B cell (primary cell): ENCODE results near the gene DYDC1. TPM values are rescaled to one million over a fixed set of nuclear protein-coding genes. Genes with fewer than 3 reads are reported as not detected.

Experiments
- ATAC-seq: fragments of 200-7000 bp; cut with Tn5 transposase; one replicate; pipeline ENCODE4 v1.10.0; 2021; ENCODE audit warnings: low read depth, mild to moderate bottlenecking, moderate number of reproducible peaks, moderate library complexity
- CTCF ChIA-PET: fragments of 350-600 bp; sonication (Branson Sonifier 250); formaldehyde crosslinking; loops from one replicate; lab custom pipeline; 2021; ENCODE audit warnings: antibody characterized with exemption, inconsistent platforms; lab: Charles Lee
- POLR2A ChIA-PET: fragments of 350-600 bp; sonication (Branson Sonifier 250); formaldehyde crosslinking; loops from one replicate; lab custom pipeline; 2021; ENCODE audit warnings: antibody characterized with exemption; lab: Charles Lee
- DNase-seq: peaks from one replicate; pipeline ENCODE4 v3.0.0; 2013
- H2AFZ ChIP-seq: 2 replicates; pipeline ENCODE4 v1.6.1; 2012; ENCODE audit warnings: mild to moderate bottlenecking, low read depth, low read length; ENCODE audit not compliant: insufficient read depth, poor library complexity, severe bottlenecking
- H3K27ac ChIP-seq, 2 donors: 1 replicate in 1 of 2; 2 replicates in 1 of 2; pipeline ENCODE4 v1.5.1; 2012 to 2013; ENCODE audit warnings: low read length in 2 of 2, mild to moderate bottlenecking in 2 of 2, moderate library complexity in 1 of 2
- H3K27me3 ChIP-seq, 4 experiments: fragments of 200-600 bp in 1 of 4; sonication (generic) in 1 of 4; replicated peaks in 1 of 4; 1 replicate in 2 of 4; 2 replicates in 2 of 4; pipeline versions ENCODE4 v1.6.1 to v1.7.0; 2013 to 2016; ENCODE audit warnings: low read length in 3 of 4, mild to moderate bottlenecking in 2 of 4, mixed read lengths in 1 of 4, moderate library complexity in 1 of 4; ENCODE audit not compliant: insufficient read depth in 4 of 4, control insufficient read depth in 3 of 4; ENCODE audit errors: control extremely low read depth in 1 of 4
- H3K36me3 ChIP-seq, 2 experiments: replicated peaks in 1 of 2; 1 replicate in 1 of 2; 2 replicates in 1 of 2; pipeline versions ENCODE4 v1.6.1 to v1.7.1; 2013; ENCODE audit warnings: low read length in 1 of 2; ENCODE audit not compliant: insufficient read depth in 2 of 2, control insufficient read depth in 1 of 2; ENCODE audit errors: control extremely low read depth in 1 of 2, extremely low read depth in 1 of 2
- H3K4me1 ChIP-seq, 2 donors: fragments of 200-600 bp in 1 of 2; sonication (generic) in 1 of 2; 1 replicate in 1 of 2; 2 replicates in 1 of 2; pipeline versions ENCODE4 v1.5.1 to v1.6.1; 2013 to 2017; ENCODE audit warnings: low read length in 2 of 2; ENCODE audit not compliant: control insufficient read depth in 2 of 2, insufficient read depth in 2 of 2
- H3K4me2 ChIP-seq: replicated peaks from 2 replicates; pipeline ENCODE3; 2012; ENCODE audit warnings: mild to moderate bottlenecking, low read depth, low read length; ENCODE audit not compliant: poor library complexity, severe bottlenecking
- H3K4me3 ChIP-seq, 5 experiments: fragments of 200-600 bp in 1 of 5; sonication (generic) in 1 of 5; 1 replicate in 3 of 5; 2 replicates in 2 of 5; pipeline versions ENCODE4 v1.5.1 to v1.7.0; 2011 to 2016; ENCODE audit warnings: low read length in 4 of 5, mild to moderate bottlenecking in 4 of 5, low read depth in 2 of 5, control low read depth in 1 of 5, moderate library complexity in 1 of 5; ENCODE audit not compliant: insufficient read depth in 1 of 5; ENCODE audit errors: control extremely low read depth in 1 of 5, extremely low read depth in 1 of 5
- H3K79me2 ChIP-seq: fragments of 200-600 bp; sonication (generic); one replicate; pipeline ENCODE4 v1.6.0; 2016; ENCODE audit warnings: low read length; ENCODE audit not compliant: control insufficient read depth, insufficient read depth
- H3K9ac ChIP-seq: fragments of 200-600 bp; sonication (generic); 2 replicates; pipeline ENCODE4 v1.6.1; 2017; ENCODE audit warnings: mild to moderate bottlenecking, low read length, moderate library complexity
- H3K9me3 ChIP-seq, 3 donors: one replicate each; pipeline versions ENCODE4 v1.6.1 to v1.7.1; 2013; ENCODE audit warnings: low read length in 2 of 3; ENCODE audit not compliant: control insufficient read depth in 2 of 3, insufficient read depth in 1 of 3; ENCODE audit errors: control extremely low read depth in 1 of 3
- H4K20me1 ChIP-seq: 2 replicates; pipeline ENCODE4 v1.6.0; 2012; ENCODE audit warnings: mild to moderate bottlenecking, low read length; ENCODE audit not compliant: insufficient read depth, control insufficient read depth, poor library complexity, severe bottlenecking
- H3K27ac Mint-ChIP-seq: one replicate; pipeline ENCODE4 v1.8.0; 2021; ENCODE audit warnings: mixed read lengths
- H3K27me3 Mint-ChIP-seq: one replicate; pipeline ENCODE4 v1.8.0; 2021; ENCODE audit warnings: mixed read lengths
- H3K4me1 Mint-ChIP-seq: one replicate; pipeline ENCODE4 v1.8.0; 2021; ENCODE audit warnings: mixed read lengths
- H3K4me3 Mint-ChIP-seq: one replicate; pipeline ENCODE4 v1.8.0; 2021; ENCODE audit warnings: mixed read lengths
- H3K9me3 Mint-ChIP-seq: one replicate; pipeline ENCODE4 v1.8.0; 2022; ENCODE audit warnings: mixed read lengths; ENCODE audit not compliant: insufficient read depth
- EZH2 ChIP-seq: IDR thresholded peaks from 2 replicates; pipeline ENCODE4 v1.6.1; 2012; ENCODE audit warnings: borderline replicate concordance, low read depth, mild to moderate bottlenecking, moderate library complexity, low read length; ENCODE audit not compliant: insufficient read depth, poor library complexity, severe bottlenecking
- WGBS: methylation state at CpG from one replicate; pipeline ENCODE4 v1.1.5; 2013; ENCODE audit warnings: missing lambda C conversion rate; ENCODE audit not compliant: insufficient coverage; 5-methylcytosine and 5-hydroxymethylcytosine counted together
- intact Hi-C: fragments of 100-400 bp; cut with micrococcal nuclease; formaldehyde crosslinking; loops from one replicate; pipeline ENCODE4 v1.10.0; 2022
- polyA plus RNA-seq: library from polyadenylated mRNA; depleted of rRNA; stranded (reverse); fragments of >200 nt; gene quantifications from 2 replicates; pipeline ENCODE4 v1.2.3, GENCODE V29; 2012
- total RNA-seq, 2 donors: library from RNA; stranded (reverse); fragments of 120-200 nt in 1 of 2; gene quantifications; 1 replicate in 1 of 2; 2 replicates in 1 of 2; pipeline versions ENCODE4 v1.2.3 to v1.2.4, GENCODE V29; 2013 to 2022
- TF ChIP-seq, protein P1 (sequence below): fragments of 200-600 bp; IDR thresholded peaks from one replicate; pipeline ENCODE4 v1.8.0; 2022; ENCODE audit warnings: antibody characterized with exemption, mild to moderate bottlenecking

Gene DYDC1
- total and polyA plus RNA-seq, 2 donors (not counting 1 experiment from before 2014, with no cell fraction given) = not detected

DNA sequence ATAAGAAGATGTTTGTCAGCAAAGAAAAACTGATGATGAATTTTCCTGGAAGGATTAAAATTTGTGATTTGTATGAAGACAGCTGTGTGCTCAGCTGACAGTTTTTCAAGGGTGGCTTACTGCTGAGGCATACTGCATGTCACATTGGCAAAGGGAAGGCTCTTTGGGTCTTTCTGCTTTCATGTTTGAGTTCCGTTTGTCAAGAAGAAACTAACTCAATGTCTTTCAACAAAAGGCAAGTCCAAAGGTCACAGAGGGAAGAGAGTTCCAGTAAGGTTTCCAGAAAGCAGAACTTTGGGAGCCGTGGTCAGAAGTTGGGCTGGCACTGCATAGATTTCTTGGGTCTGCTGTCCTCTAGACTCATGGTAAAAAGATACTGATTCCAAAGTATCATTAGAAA is 16.9 kb upstream of the DYDC1 start:
- no peak overlapping the region for H2AFZ ChIP-seq
- WGBS = no CpG with 5 or more reads among the region's 2 CpGs
- intact Hi-C loops = no loop called here
- Mint-ChIP-seq H3K27ac (no peak overlapping the region), H3K9me3 (no peaks in the 10 kb centered on the region), H3K4me1 (peaks cover 4% of the 10 kb centered on the region), H3K4me3 (no peak overlapping the region), H3K27me3 (peaks cover 3% of the 10 kb centered on the region)
- no peaks in the 10 kb centered on the region for H3K9me3 ChIP-seq
- CTCF ChIA-PET = interaction anchor here (0.8 to 3.8 kb wide), 2 partner anchors 132 to 290 kb away, joined by 3 to 16 read pairs; no protein-coding TSS in a partner anchor
- TF ChIP-seq EZH2 = no peak
- TF ChIP-seq, protein P1, sequence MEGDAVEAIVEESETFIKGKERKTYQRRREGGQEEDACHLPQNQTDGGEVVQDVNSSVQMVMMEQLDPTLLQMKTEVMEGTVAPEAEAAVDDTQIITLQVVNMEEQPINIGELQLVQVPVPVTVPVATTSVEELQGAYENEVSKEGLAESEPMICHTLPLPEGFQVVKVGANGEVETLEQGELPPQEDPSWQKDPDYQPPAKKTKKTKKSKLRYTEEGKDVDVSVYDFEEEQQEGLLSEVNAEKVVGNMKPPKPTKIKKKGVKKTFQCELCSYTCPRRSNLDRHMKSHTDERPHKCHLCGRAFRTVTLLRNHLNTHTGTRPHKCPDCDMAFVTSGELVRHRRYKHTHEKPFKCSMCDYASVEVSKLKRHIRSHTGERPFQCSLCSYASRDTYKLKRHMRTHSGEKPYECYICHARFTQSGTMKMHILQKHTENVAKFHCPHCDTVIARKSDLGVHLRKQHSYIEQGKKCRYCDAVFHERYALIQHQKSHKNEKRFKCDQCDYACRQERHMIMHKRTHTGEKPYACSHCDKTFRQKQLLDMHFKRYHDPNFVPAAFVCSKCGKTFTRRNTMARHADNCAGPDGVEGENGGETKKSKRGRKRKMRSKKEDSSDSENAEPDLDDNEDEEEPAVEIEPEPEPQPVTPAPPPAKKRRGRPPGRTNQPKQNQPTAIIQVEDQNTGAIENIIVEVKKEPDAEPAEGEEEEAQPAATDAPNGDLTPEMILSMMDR = no peak
- POLR2A ChIA-PET = no interaction called here
- no peak overlapping the region for H3K4me2 ChIP-seq
- no peaks in the 10 kb centered on the region for H3K36me3 ChIP-seq
- H3K79me2 ChIP-seq = no peaks in the 10 kb centered on the region
- ATAC-seq (no peak), DNase-seq (no peak)
- no peaks in the 10 kb centered on the region for H3K27me3 ChIP-seq
- no peak overlapping the region for H3K27ac ChIP-seq
- no peaks in the 10 kb centered on the region for H3K4me1 ChIP-seq
- H3K9ac ChIP-seq = no peak overlapping the region
- no peak overlapping the region for H3K4me3 ChIP-seq
- H4K20me1 ChIP-seq = no peaks in the 10 kb centered on the region

DNA sequence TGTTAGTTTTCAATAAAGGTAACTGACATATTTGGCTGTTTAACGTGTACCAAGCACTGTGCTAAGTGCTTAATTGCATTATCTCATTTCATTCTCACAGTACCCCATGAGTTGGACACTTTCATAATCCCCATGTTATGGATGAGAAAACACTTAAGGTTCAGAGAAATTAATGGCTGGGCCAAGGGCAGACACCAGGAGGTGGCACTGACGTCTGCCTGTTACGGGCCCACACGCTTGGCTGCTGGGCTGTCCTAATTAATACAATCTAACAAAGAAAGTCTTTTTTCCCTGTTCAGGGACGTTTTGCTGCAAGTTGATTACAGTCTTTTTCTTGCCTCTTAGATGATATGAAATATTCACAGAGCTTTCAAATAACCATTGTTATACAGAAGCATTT is 16.1 kb upstream of the DYDC1 start:
- H3K27ac Mint-ChIP-seq = no peak overlapping the region
- Histone ChIP-seq H4K20me1 (no peaks in the 10 kb centered on the region), H3K9ac (no peak overlapping the region), H3K36me3 (no peaks in the 10 kb centered on the region), H3K4me1 (no peaks in the 10 kb centered on the region), H3K79me2 (no peaks in the 10 kb centered on the region), H3K9me3 (peaks cover 0 to 1% (median 0%) of the 10 kb centered on the region in 3 donors), H3K27me3 (no peaks in the 10 kb centered on the region), H3K4me2 (no peak overlapping the region), H3K27ac (no peak overlapping the region), H2AFZ (no peak overlapping the region), H3K4me3 (no peak overlapping the region)
- H3K4me1 Mint-ChIP-seq = no peaks in the 10 kb centered on the region
- POLR2A ChIA-PET = no interaction called here
- H3K4me3 Mint-ChIP-seq = no peak overlapping the region
- intact Hi-C loops = no loop called here
- H3K9me3 Mint-ChIP-seq = peaks cover 4% of the 10 kb centered on the region
- DNase-seq (no peak), ATAC-seq (no peak)
- CTCF ChIA-PET = interaction anchor here (3.8 kb wide), 1 partner anchor 132 kb away, joined by 16 read pairs; no protein-coding TSS in a partner anchor
- WGBS = 95% methylated on average over 3 of the region's 5 CpGs
- TF ChIP-seq, protein P1 = no peak
- no peak for TF ChIP-seq EZH2
- H3K27me3 Mint-ChIP-seq = peaks cover 7% of the 10 kb centered on the region
